Measurements from ENCODE around the gene CADPS2. TPM values are rescaled to one million over a fixed set of nuclear protein-coding genes. Genes with fewer than 3 reads are reported as not detected.

Gene CADPS2
- total and polyA plus RNA-seq, 2 donors (not counting 3 experiments of a cell fraction or from before 2014, with no cell fraction given), result 9.5 to 22.6 TPM

DNA sequence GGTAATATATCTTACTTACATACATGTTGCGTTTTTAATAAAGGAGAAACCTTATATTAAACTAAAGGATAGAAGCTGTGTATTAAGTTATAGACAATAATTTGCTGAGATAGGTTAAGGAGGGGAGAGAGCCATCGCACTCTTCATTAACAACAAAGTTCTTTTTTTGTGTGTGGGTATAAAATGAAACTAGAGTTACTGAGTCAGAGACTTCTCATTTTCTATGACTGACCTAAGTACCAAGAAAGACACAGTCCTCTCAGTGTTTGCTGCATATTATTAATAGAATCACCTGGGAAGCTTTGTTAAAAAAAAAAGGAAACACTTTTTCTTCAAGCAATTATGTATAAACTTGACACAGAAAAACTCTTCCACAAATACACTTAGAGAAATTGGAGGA, 613.1 kb downstream of the CADPS2 start:
- no TSS peak for BruUV-seq (replicated peaks)
- Histone ChIP-seq H3K27me3 (ENCODE audit: control insufficient read depth in 2 of 2, insufficient read depth in 2 of 2, low read length in 2 of 2) (no peaks in the 10 kb centered on the region), H3K27ac (ENCODE audit: insufficient read depth, low read depth, low read length) (no peak overlapping the region), H2AFZ (ENCODE audit: low read depth, low read length) (no peak overlapping the region), H3K9ac (replicated peaks; ENCODE audit: extremely low read depth, insufficient read depth, low read length) (no peak overlapping the region), H3K79me2 (ENCODE audit: control insufficient read depth, insufficient read depth, low read length) (no peaks in the 10 kb centered on the region), H4K20me1 (replicated peaks; ENCODE audit: control insufficient read depth, extremely low read depth, insufficient read depth, low read length) (no peaks in the 10 kb centered on the region), H3K9me1 (replicated peaks; ENCODE audit: control insufficient read depth, extremely low read depth, insufficient read depth, low read length) (no peaks in the 10 kb centered on the region), H3K4me1 (ENCODE audit: control insufficient read depth, extremely low read depth, insufficient read depth, low read length) (no peaks in the 10 kb centered on the region), H3K4me3 (replicated peaks in 1 of 3; ENCODE audit: insufficient read depth in 1 of 3, low read depth in 1 of 3, low read length in 3 of 3) (no peak overlapping the region), H3K36me3 (ENCODE audit: control insufficient read depth in 2 of 2, extremely low read depth in 1 of 2, insufficient read depth in 2 of 2, low read length in 2 of 2) (no peaks in the 10 kb centered on the region), H3K9me3 (replicated peaks; ENCODE audit: control insufficient read depth, insufficient read depth, low read length) (no peaks in the 10 kb centered on the region), H3K4me2 (ENCODE audit: insufficient read depth, low read length) (no peak overlapping the region)
- TF ChIP-seq EZH2 (IDR thresholded peaks at IDR 0.05; ENCODE audit: borderline replicate concordance, low read depth, low read length, severe bottlenecking) (no peak), JUN (IDR thresholded peaks at IDR 0.05; ENCODE audit: borderline replicate concordance, insufficient read depth, insufficient read length, low read depth) (no peak), FOS (IDR thresholded peaks at IDR 0.05; ENCODE audit: borderline replicate concordance, insufficient read depth, low read length) (no peak), GATA2 (IDR thresholded peaks at IDR 0.05; ENCODE audit: insufficient read depth, insufficient read length, low read depth, low read length) (no peak), POLR2AphosphoS5 (IDR thresholded peaks at IDR 0.05; ENCODE audit: insufficient read depth, low read depth, low read length) (no peak), POLR2A (IDR thresholded peaks at IDR 0.05; ENCODE audit: low read depth, low read length) (no peak), MYC (IDR thresholded peaks at IDR 0.05; ENCODE audit: low read depth, low read length) (no peak)
- TF ChIP-seq, protein P1, sequence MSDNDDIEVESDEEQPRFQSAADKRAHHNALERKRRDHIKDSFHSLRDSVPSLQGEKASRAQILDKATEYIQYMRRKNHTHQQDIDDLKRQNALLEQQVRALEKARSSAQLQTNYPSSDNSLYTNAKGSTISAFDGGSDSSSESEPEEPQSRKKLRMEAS (IDR thresholded peaks at IDR 0.05; ENCODE audit: insufficient read depth, insufficient read length), result no peak
- TF ChIP-seq, protein P2, sequence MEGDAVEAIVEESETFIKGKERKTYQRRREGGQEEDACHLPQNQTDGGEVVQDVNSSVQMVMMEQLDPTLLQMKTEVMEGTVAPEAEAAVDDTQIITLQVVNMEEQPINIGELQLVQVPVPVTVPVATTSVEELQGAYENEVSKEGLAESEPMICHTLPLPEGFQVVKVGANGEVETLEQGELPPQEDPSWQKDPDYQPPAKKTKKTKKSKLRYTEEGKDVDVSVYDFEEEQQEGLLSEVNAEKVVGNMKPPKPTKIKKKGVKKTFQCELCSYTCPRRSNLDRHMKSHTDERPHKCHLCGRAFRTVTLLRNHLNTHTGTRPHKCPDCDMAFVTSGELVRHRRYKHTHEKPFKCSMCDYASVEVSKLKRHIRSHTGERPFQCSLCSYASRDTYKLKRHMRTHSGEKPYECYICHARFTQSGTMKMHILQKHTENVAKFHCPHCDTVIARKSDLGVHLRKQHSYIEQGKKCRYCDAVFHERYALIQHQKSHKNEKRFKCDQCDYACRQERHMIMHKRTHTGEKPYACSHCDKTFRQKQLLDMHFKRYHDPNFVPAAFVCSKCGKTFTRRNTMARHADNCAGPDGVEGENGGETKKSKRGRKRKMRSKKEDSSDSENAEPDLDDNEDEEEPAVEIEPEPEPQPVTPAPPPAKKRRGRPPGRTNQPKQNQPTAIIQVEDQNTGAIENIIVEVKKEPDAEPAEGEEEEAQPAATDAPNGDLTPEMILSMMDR (IDR thresholded peaks at IDR 0.05; ENCODE audit: extremely low read depth in 1 of 2, insufficient read depth in 1 of 2, low read depth in 1 of 2, low read length in 2 of 2), result no peak
- intact Hi-C loops (cut with micrococcal nuclease), result no loop called here
- DNase-seq (ENCODE audit: low read depth, low spot score) (no peak), FAIRE-seq (no peak)
- ChIA-PET CTCF (no interaction called here), POLR2A (no interaction called here)
- dilution Hi-C loops (cut with MboI; ENCODE audit: extremely low pct_ligation_motif_present, low sequenced_read_pairs), result no loop called here
